Pancreas (tissue), 10 donors: Measurements from ENCODE around the gene HBG1. TPM values are rescaled to one million over a fixed set of nuclear protein-coding genes. Genes with fewer than 3 reads are reported as not detected.

Experiments used
- ATAC-seq, 4 donors: fragments of 200-7000 bp; cut with Tn5 transposase; one replicate each; pipeline versions ENCODE4 v1.8.0 to v1.9.1; 2020; ENCODE audit warnings: mild to moderate bottlenecking in 4 of 4, moderate library complexity in 4 of 4
- DNase-seq, 6 donors: peaks; one replicate each; pipeline ENCODE4 v3.0.0-alpha.2; 2020
- FAIRE-seq: peaks from 2 replicates; lab custom pipeline; 2012; peaks lifted over from hg19 to GRCh38; lab: Jason Lieb, UNC
- H3K27ac ChIP-seq, 4 donors: fragments of 200-600 bp; sonication (generic); 1 replicate in 3 of 4; 2 replicates in 1 of 4; pipeline versions ENCODE4 v1.5.0 to v1.8.0; 2020
- H3K27me3 ChIP-seq, 4 donors: fragments of 200-600 bp; one replicate each; pipeline ENCODE4 v1.8.0; 2021
- H3K36me3 ChIP-seq, 3 donors: fragments of 200-600 bp; sonication (generic) in 1 of 3; one replicate each; pipeline versions ENCODE4 v1.5.0 to v1.8.0; 2020 to 2021
- H3K4me1 ChIP-seq, 3 donors: fragments of 200-600 bp; one replicate each; pipeline ENCODE4 v1.8.0; 2021
- H3K4me3 ChIP-seq, 4 donors: fragments of 200-600 bp; sonication (generic) in 2 of 4; one replicate each; pipeline versions ENCODE4 v1.5.0 to v1.8.0; 2020 to 2021
- H3K9me3 ChIP-seq, 4 donors: fragments of 200-600 bp; one replicate each; pipeline ENCODE4 v1.8.0; 2021
- whole genome bisulfite sequencing, 2 donors: extraction: QIAGEN DNeasy Blood & Tissue Kit; methylation state at CpG; one replicate each; pipeline ENCODE4 v1.1.7; 2013; 5-methylcytosine and 5-hydroxymethylcytosine counted together
- intact Hi-C, 3 donors: fragments of 100-400 bp; cut with DNase I; formaldehyde crosslinking; loops; one replicate each; pipeline versions ENCODE4 v1.11.1 to v1.14.2; 2022
- polyA plus RNA-seq, 2 donors: library from polyadenylated mRNA; stranded (reverse); fragments of 200-250 nt; gene quantifications; one replicate each; pipeline ENCODE4 v1.2.3, GENCODE V29; 2013
- total RNA-seq, 6 donors: library from RNA; stranded (reverse); fragmentation: NEBNext Ultra II Directional in 4 of 6; extraction: Animal tissue kit (Norgen Biotek cat#: 25700) in 4 of 6; gene quantifications; one replicate each; pipeline versions ENCODE4 v1.2.1 to v1.2.4, GENCODE V29; 2021 to 2023
- TF ChIP-seq, protein P1 (sequence below), 4 donors: fragments of 200-600 bp; sonication (generic) in 3 of 4; IDR thresholded peaks; one replicate each; pipeline versions ENCODE4 v1.5.0 to v1.8.0; 2021; ENCODE audit warnings: antibody characterized with exemption in 4 of 4
- donor health status: healthy with polysubstance abuse.
- donor health status: DM: no; HTN: no; CAD: no; lungs with moderate emphysema.
- donor health status: DM: no; HTN: no; CAD: no.
- donor health status: control.
- donor health status: control.
- donor health status: Bipolar disorder and iron deficiency.
- donor health status: DM: yes; HTN: yes; CAD: no.
- donor health status: DM: no; HTN: no; CAD: no.
- donor health status: DM: no; HTN: no; CAD: no.
- donor health status: DM: yes; HTN: yes; CAD: no.

HBG1 gene
- total and polyA plus RNA-seq, 8 donors, result 3.3 TPM; not detected in 7

DNA sequence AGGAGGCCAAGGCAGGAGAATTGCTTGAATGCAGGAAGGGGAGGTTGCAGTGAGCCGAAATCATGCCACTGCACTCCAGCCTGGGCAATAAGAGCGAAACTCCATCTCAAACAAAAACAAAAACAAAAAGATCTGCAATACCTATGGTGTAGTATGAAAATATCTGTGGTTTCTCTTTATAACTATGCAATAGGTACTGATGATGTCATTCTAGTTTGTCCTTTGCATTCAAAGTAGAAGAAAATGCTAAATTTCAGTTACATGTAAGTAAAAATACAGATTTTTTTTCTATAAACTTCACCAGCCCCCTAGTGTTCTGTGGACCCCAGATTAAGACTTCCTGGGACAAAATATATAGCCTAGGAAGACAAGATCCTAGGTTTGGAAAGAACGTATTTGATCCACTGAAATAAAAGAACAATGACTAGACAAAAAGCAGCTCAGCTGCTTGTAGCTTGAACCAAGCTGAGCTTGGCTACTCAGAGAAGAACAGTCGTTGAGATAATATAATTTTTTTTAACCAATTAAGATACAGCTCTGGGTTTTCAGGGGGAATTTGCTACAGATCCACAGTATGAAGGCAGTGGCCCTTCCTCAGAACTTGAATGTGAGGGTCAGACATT is 22.8 kb upstream of the HBG1 start:
- TF ChIP-seq, protein P1, sequence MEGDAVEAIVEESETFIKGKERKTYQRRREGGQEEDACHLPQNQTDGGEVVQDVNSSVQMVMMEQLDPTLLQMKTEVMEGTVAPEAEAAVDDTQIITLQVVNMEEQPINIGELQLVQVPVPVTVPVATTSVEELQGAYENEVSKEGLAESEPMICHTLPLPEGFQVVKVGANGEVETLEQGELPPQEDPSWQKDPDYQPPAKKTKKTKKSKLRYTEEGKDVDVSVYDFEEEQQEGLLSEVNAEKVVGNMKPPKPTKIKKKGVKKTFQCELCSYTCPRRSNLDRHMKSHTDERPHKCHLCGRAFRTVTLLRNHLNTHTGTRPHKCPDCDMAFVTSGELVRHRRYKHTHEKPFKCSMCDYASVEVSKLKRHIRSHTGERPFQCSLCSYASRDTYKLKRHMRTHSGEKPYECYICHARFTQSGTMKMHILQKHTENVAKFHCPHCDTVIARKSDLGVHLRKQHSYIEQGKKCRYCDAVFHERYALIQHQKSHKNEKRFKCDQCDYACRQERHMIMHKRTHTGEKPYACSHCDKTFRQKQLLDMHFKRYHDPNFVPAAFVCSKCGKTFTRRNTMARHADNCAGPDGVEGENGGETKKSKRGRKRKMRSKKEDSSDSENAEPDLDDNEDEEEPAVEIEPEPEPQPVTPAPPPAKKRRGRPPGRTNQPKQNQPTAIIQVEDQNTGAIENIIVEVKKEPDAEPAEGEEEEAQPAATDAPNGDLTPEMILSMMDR (IDR thresholded peaks at IDR 0.05), result no peak
- Histone ChIP-seq H3K27ac (no peak overlapping the region), H3K27me3 (no peaks in the 10 kb centered on the region), H3K4me3 (no peak overlapping the region), H3K9me3 (no peaks in the 10 kb centered on the region), H3K36me3 (no peaks in the 10 kb centered on the region), H3K4me1 (no peaks in the 10 kb centered on the region)
- no peak for FAIRE-seq
- no peak for DNase-seq
- intact Hi-C loops, result no loop called here
- ATAC-seq, result no peak
- 62 to 70% methylated on average over 4 of the region's 4 CpGs for WGBS, 2 donors

DNA sequence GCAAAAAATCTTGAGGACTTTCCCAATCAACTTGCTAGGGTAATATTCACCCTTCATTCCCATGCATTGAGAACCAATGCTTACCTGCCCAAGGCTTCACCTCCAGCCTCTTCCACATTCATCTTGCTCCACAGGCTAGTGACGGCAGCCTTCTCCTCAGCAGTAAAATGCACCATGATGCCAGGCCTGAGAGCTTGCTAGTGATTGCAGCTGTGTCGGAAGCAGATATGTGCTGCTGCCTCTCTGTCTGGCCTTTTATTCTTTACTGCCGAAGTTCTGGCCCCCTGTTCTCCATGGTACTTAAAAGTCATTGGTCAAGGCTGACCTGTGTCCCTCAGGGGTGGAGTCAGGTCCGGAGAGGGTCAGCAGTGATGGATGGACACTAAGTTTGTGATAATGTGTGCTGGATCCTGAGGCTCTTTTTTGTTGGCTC is 20.1 kb upstream of the HBG1 start, which contains the start of gene HBE1:
Gene HBE1, minus strand, starts transcription at position 231 of the 433 bp plus-strand sequence. Its CDS starts 55 bp downstream, at position 176.
- intact Hi-C loops, result no loop called here
- no peaks in the 10 kb centered on the region for H3K27me3 ChIP-seq
- FAIRE-seq, result no peak
- H3K4me1 ChIP-seq, result no peaks in the 10 kb centered on the region
- no peak within 1 kb of the TSS for H3K4me3 ChIP-seq
- H3K27ac ChIP-seq, result no peak within 1 kb of the TSS
- no peaks in the 10 kb centered on the region for H3K36me3 ChIP-seq
- no peaks in the 10 kb centered on the region for H3K9me3 ChIP-seq
- 59 to 60% methylated on average over 4 of the region's 4 CpGs for WGBS, 2 donors
- DNase-seq, result no peak
- TF ChIP-seq, protein P1 (IDR thresholded peaks at IDR 0.05), result no peak
- no peak for ATAC-seq

DNA sequence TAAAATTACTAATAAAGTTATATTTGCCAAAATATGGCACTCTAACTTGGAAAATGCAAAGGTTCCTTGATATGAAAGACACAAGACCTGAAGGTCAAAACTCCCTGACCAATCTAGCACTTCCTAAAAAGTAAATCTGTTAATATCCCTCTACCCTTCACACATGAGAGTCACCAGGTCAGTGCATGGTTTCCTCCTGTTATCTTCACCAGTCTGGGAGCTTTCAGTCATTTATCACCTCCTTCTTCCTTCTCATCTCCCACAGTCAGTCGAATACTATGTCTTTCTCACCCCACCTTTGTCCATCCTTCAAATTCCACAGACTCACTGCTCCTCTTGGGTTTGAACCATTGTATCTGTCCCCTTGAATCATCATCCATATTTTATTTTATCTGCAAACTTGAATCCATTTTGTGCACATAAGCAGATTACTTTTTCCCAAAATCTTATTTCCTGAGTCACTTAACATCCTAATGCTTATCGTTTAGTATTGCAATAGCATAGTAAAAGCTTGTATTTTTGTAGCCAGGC is 17.4 kb upstream of the HBG1 start:
- no peak for FAIRE-seq
- H3K27ac ChIP-seq, result no peak overlapping the region
- no peak overlapping the region for H3K4me3 ChIP-seq
- H3K4me1 ChIP-seq, result no peaks in the 10 kb centered on the region
- intact Hi-C loops, result no loop called here
- H3K27me3 ChIP-seq, result no peaks in the 10 kb centered on the region
- H3K36me3 ChIP-seq, result no peaks in the 10 kb centered on the region
- 60 to 70% methylated on average over 2 of the region's 2 CpGs for WGBS, 2 donors
- no peak for ATAC-seq
- DNase-seq, result no peak
- H3K9me3 ChIP-seq, result no peaks in the 10 kb centered on the region
- TF ChIP-seq, protein P1 (IDR thresholded peaks at IDR 0.05), result no peak

DNA sequence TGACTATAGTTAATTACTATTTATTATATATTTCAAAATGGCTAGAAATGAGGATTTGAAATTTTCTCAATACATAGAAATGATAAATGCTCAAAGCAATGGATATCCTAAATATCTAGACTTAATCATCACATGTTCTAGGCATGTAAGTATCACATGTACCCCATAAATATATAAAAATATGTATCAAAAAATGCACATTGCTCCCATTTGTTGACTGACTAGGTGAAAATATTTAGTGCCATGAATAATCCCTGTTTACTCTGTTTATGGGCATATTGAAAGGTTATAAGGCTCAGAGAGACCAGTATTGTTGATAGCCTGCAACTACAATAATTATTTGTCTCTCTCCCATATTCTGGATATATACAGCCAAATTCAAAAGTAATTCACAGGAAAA is 17.0 kb upstream of the HBG1 start:
- no peak overlapping the region for H3K27ac ChIP-seq
- no peak for FAIRE-seq
- no peak overlapping the region for H3K4me3 ChIP-seq
- no peaks in the 10 kb centered on the region for H3K9me3 ChIP-seq
- no peak for DNase-seq
- no peaks in the 10 kb centered on the region for H3K27me3 ChIP-seq
- H3K4me1 ChIP-seq, result no peaks in the 10 kb centered on the region
- ATAC-seq, result no peak
- no peaks in the 10 kb centered on the region for H3K36me3 ChIP-seq
- intact Hi-C loops, result no loop called here
- TF ChIP-seq, protein P1 (IDR thresholded peaks at IDR 0.05), result no peak

DNA sequence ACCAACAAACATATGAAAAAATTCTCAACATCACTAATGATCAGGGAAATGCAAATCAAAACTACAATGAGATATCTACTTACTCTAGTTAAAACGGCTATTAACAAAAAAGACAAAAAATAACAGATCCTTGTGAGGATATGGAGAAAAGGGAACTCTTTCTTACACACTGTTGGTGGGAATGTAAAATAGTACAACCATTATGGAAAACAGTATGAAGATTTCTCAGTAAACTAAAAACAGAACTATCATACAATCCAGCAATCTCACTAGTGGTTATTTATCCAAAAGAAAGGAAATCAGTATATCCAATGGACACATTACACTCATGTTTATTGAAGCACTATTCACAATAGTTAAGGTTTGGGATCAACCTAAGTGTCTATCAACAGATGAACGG is 16.2 kb upstream of the HBG1 start:
- FAIRE-seq, result no peak
- intact Hi-C loops, result no loop called here
- TF ChIP-seq, protein P1 (IDR thresholded peaks at IDR 0.05), result no peak
- Histone ChIP-seq H3K4me1 (no peaks in the 10 kb centered on the region), H3K36me3 (no peaks in the 10 kb centered on the region), H3K27me3 (no peaks in the 10 kb centered on the region), H3K27ac (no peak overlapping the region), H3K9me3 (no peaks in the 10 kb centered on the region), H3K4me3 (no peak overlapping the region)
- no peak for DNase-seq
- WGBS, 2 donors, result 31 to 35% methylated on average over 2 of the region's 2 CpGs
- ATAC-seq, result no peak
